GM21717 (cell line): ENCODE measurements around the gene KIAA1210.

Experiments used
- ATAC-seq: cut with Tn5 transposase; IDR thresholded peaks from one replicate; pipeline ENCODE4 v1.9.1; 2021; ENCODE audit warnings: mild to moderate bottlenecking, moderate library complexity; ENCODE audit not compliant: unreplicated experiment

The KIAA1210 gene

GRCh38 chrX:119093991-119094735 lies 33.4 kb downstream of the KIAA1210 start:
- ATAC-seq, result no peak

GRCh38 chrX:119090627-119091026 lies 37.0 kb downstream of the KIAA1210 start:
- no peak for ATAC-seq

GRCh38 chrX:119089619-119090018 lies 38.0 kb downstream of the KIAA1210 start:
- no peak for ATAC-seq

- ATAC-seq, result no peak
These were observed 40.5 kb downstream of the KIAA1210 start for GRCh38 chrX:119087121-119087520.

- no peak for ATAC-seq
These were observed 42.8 kb downstream of the KIAA1210 start for GRCh38 chrX:119084766-119085165.

- no peak for ATAC-seq
These were observed 45.3 kb downstream of the KIAA1210 start for GRCh38 chrX:119082278-119082677.

- no peak for ATAC-seq
These were observed 52.2 kb downstream of the KIAA1210 start for GRCh38 chrX:119075270-119076025.

GRCh38 chrX:119073911-119074310 lies 53.7 kb downstream of the KIAA1210 start:
- ATAC-seq, result no peak

- no peak for ATAC-seq
These were observed 54.3 kb downstream of the KIAA1210 start for GRCh38 chrX:119073200-119073905.

- ATAC-seq, result no peak
These were observed 54.9 kb downstream of the KIAA1210 start, which contains the start of gene CT47C1 for GRCh38 chrX:119072744-119073143. TSS of gene CT47C1 (plus strand) at chrX:119072993. CDS start at chrX:119073226, 233 bp downstream.

- ATAC-seq, result peak; percentile 64
These were observed 56.2 kb downstream of the KIAA1210 start for GRCh38 chrX:119071381-119071780.

GRCh38 chrX:119069762-119070161 lies 57.9 kb downstream of the KIAA1210 start:
- ATAC-seq, result no peak

- no peak for ATAC-seq
These were observed 58.5 kb downstream of the KIAA1210 start for GRCh38 chrX:119069128-119069527.

- no peak for ATAC-seq
These were observed 60.4 kb downstream of the KIAA1210 start for GRCh38 chrX:119067023-119067739.

GRCh38 chrX:119063428-119063827 lies 64.2 kb downstream of the KIAA1210 start:
- no peak for ATAC-seq

- ATAC-seq, result no peak
These were observed 64.8 kb downstream of the KIAA1210 start for GRCh38 chrX:119062750-119063374.

- no peak for ATAC-seq
These were observed 71.9 kb downstream of the KIAA1210 start for GRCh38 chrX:119055687-119056086.

GRCh38 chrX:119045884-119046283 lies 81.7 kb downstream of the KIAA1210 start:
- ATAC-seq, result no peak

GRCh38 chrX:119042996-119043395 lies 84.6 kb downstream of the KIAA1210 start:
- no peak for ATAC-seq

GRCh38 chrX:119042040-119042439 lies 85.6 kb downstream of the KIAA1210 start:
- ATAC-seq, result no peak
